Body of pancreas (tissue), 4 donors: ENCODE data around the gene PTEN. TPM values are rescaled to one million over a fixed set of nuclear protein-coding genes. Genes with fewer than 3 reads are reported as not detected.

Source experiments
- ATAC-seq: fragments of 150-250 bp; one replicate; pipeline ENCODE4 v1.9.1; 2016
- DNase-seq, 4 donors: peaks; one replicate each; pipeline ENCODE4 v3.0.0-alpha.2; 2019
- H3K27ac ChIP-seq, 4 donors: fragments of 200-600 bp; sonication (generic); 1 replicate in 3 of 4; 2 replicates in 1 of 4; pipeline versions ENCODE4 v1.5.1 to v1.6.1; 2016 to 2019; ENCODE audit warnings: mild to moderate bottlenecking in 1 of 4, mixed read lengths in 1 of 4, moderate library complexity in 1 of 4
- H3K27me3 ChIP-seq, 2 donors: fragments of 200-600 bp; sonication (generic); one replicate each; pipeline ENCODE4 v1.6.0; 2016; ENCODE audit warnings: mild to moderate bottlenecking in 1 of 2
- H3K36me3 ChIP-seq, 2 donors: fragments of 200-600 bp; sonication (generic); replicated peaks in 1 of 2; 2 replicates each; pipeline ENCODE4 v1.5.1; 2016; ENCODE audit warnings: low read depth in 2 of 2; ENCODE audit not compliant: insufficient read depth in 1 of 2
- H3K4me1 ChIP-seq: fragments of 200-600 bp; sonication (generic); one replicate; pipeline ENCODE4 v1.6.0; 2016
- H3K4me3 ChIP-seq, 2 donors: fragments of 200-600 bp; sonication (generic); 1 replicate in 1 of 2; 2 replicates in 1 of 2; pipeline ENCODE4 v1.5.1; 2016 to 2019
- H3K9me3 ChIP-seq, 3 donors: fragments of 200-600 bp; sonication (generic); 1 replicate in 2 of 3; 2 replicates in 1 of 3; pipeline ENCODE4 v1.5.1; 2016
- CTCF ChIP-seq, 7 experiments: fragments of 450-650 bp in 4 of 7; fragments of 200-600 bp in 3 of 7; sonication (generic) in 3 of 7; IDR thresholded peaks; one replicate each; pipeline ENCODE4 v1.5.1; 2016 to 2019; ENCODE audit warnings: antibody characterized with exemption in 7 of 7
- POLR2A ChIP-seq, 3 donors: fragments of 450-650 bp; IDR thresholded peaks; one replicate each; pipeline ENCODE4 v1.6.1; 2016; ENCODE audit warnings: antibody characterized with exemption in 3 of 3, mild to moderate bottlenecking in 2 of 3
- WGBS, 2 donors: methylation state at CpG; one replicate each; pipeline ENCODE4 v1.1.5; 2017; 5-methylcytosine and 5-hydroxymethylcytosine counted together
- intact Hi-C: fragments of 100-400 bp; cut with DNase I; formaldehyde crosslinking; loops from one replicate; pipeline ENCODE4 v1.15.1; 2023
- total RNA-seq, 2 donors: library from RNA; depleted of rRNA; stranded (reverse); fragments of >200 nt; gene quantifications; one replicate each; pipeline ENCODE4 v1.1.0, GENCODE V29; 2016

PTEN gene
- total RNA-seq, 2 donors from 2014 or later, result 105 to 227 TPM

GRCh38 chr10:87930141-87930540, 66.7 kb downstream of the PTEN start:
- 12 to 13% methylated on average over 1 of the region's 1 CpG for WGBS, 2 donors
- ATAC-seq, result no peak
- Histone ChIP-seq H3K4me3 (no peak overlapping the region), H3K27ac (no peak overlapping the region), H3K27me3 (no peaks in the 10 kb centered on the region), H3K36me3 (peaks cover 0 to 6% of the 10 kb centered on the region in 2 donors), H3K4me1 (peaks cover 43% of the 10 kb centered on the region), H3K9me3 (no peaks in the 10 kb centered on the region)
- TF ChIP-seq CTCF (IDR thresholded peaks at IDR 0.05), result no peak
- TF ChIP-seq POLR2A (IDR thresholded peaks at IDR 0.05), result no peak
- intact Hi-C loops, result no loop called here
- no peak for DNase-seq

GRCh38 chr10:87930934-87931835, 67.8 kb downstream of the PTEN start:
- H3K4me1 ChIP-seq, result peaks cover 43% of the 10 kb centered on the region

GRCh38 chr10:87931836-87932230, 68.4 kb downstream of the PTEN start:
- H3K36me3 ChIP-seq, result peaks cover 0 to 6% of the 10 kb centered on the region in 2 donors
- H3K4me3 ChIP-seq, result no peak overlapping the region
- H3K27ac ChIP-seq, result no peak overlapping the region
- ATAC-seq (no peak), DNase-seq (no peak)
- no peaks in the 10 kb centered on the region for H3K27me3 ChIP-seq
- intact Hi-C loops, result no loop called here
- no peaks in the 10 kb centered on the region for H3K9me3 ChIP-seq
- H3K4me1 ChIP-seq, result peaks cover 42% of the 10 kb centered on the region
- TF ChIP-seq CTCF (IDR thresholded peaks at IDR 0.05) (no peak), POLR2A (IDR thresholded peaks at IDR 0.05) (no peak)

More at GRCh38 chr10:87930934-87931835, 67.8 kb downstream of the PTEN start:
- intact Hi-C loops, result no loop called here
- ATAC-seq, result no peak
- peaks cover 0 to 6% of the 10 kb centered on the region in 2 donors for H3K36me3 ChIP-seq
- no peak for DNase-seq
- H3K4me3 ChIP-seq, result no peak overlapping the region
- H3K9me3 ChIP-seq, result no peaks in the 10 kb centered on the region
- TF ChIP-seq CTCF (IDR thresholded peaks at IDR 0.05) (no peak), POLR2A (IDR thresholded peaks at IDR 0.05) (no peak)
- H3K27ac ChIP-seq, result no peak overlapping the region
- no peaks in the 10 kb centered on the region for H3K27me3 ChIP-seq
- WGBS, 2 donors, result 71 to 78% methylated on average over 4 of the region's 4 CpGs

GRCh38 chr10:87935290-87936141, 72.1 kb downstream of the PTEN start:
- peak; percentile 15 for ATAC-seq

More at GRCh38 chr10:87935290-87936141, 72.1 kb downstream of the PTEN start:
- Histone ChIP-seq H3K9me3 (no peaks in the 10 kb centered on the region), H3K27ac (no peak overlapping the region), H3K27me3 (no peaks in the 10 kb centered on the region), H3K36me3 (peaks cover 0 to 6% of the 10 kb centered on the region in 2 donors), H3K4me3 (no peak overlapping the region), H3K4me1 (peaks cover 19% of the 10 kb centered on the region)
- intact Hi-C loops, result no loop called here
- TF ChIP-seq CTCF (IDR thresholded peaks at IDR 0.05) (no peak), POLR2A (IDR thresholded peaks at IDR 0.05) (no peak)
- 73 to 74% methylated on average over 3 of the region's 3 CpGs for WGBS, 2 donors
- no peak for DNase-seq
